IPS-NIHi11 (cell line): Measurements from ENCODE around the gene NOSTRIN.
"Not testable (repeated sequence)": the region's sequence is repeated elsewhere in the genome, so short reads cannot be mapped to it uniquely, and the experiment has no call there.

ENCODE experiments used
- DNase-seq: peaks from one replicate; pipeline ENCODE4 v3.0.0; 2012; ENCODE audit warnings: mixed read lengths, low spot score

The NOSTRIN gene

DNA sequence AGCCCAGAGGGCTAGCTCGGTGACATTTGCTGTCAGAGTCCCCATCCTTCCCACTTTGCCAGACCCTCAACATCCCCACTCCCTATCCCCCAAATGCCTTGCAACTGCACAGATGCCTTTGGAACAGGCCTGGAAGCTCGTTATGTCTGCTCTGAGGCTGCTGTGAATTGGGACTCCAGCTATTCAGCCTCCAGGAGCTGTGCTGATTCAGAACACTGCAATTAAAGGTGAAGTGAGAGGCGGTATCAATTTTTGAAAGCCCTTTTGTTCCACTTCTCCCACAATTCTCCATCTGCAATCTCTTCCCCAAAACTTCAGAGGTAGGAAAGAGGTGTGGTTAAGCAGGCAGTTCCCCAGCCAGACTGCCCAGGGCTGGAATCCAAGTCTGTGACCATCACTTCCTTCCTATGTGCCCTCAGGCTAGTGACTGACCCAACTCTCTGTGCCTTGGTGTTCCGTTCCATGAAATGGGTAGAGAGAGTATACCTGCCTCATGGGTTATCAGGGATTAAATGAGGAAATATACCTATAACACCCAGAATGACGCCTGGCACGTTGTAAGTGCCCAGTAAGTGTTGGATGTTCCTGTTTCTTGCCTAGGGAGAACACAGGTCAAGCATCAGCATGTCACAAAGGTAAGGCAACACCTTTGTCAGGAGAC is 17.5 kb downstream of the NOSTRIN start:
- DNase-seq: no peak

- no peak for DNase-seq
These were observed 19.1 kb downstream of the NOSTRIN start for GRCh38 chr2:168821577-168821976.

DNA sequence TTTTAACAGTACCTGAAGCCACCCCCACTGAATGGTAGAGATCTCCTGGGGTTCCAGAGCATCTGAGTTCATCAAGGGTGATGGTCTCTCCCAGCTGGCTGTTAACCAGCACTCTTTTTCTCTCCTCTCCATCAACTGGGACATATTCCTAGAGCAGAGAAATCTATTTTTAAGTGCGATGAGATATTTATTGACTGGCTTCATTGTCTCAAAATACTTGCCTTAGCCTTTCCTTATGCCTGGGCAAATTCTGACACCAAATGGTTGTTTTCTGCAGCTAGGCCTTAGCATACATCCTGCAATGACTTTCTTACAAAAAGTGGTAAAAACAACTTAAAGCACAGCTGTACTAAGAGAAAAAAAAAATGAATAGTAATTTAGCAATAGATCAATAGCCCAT is 19.6 kb downstream of the NOSTRIN start:
- DNase-seq: no peak

- no peak for DNase-seq
These were observed 22.7 kb downstream of the NOSTRIN start for GRCh38 chr2:168825126-168825525.

GRCh38 chr2:168830958-168831357 is 28.5 kb downstream of the NOSTRIN start:
- DNase-seq: no peak

GRCh38 chr2:168831662-168832061 is 29.2 kb downstream of the NOSTRIN start:
- DNase-seq: no peak

- no peak for DNase-seq
These were observed 33.5 kb downstream of the NOSTRIN start for GRCh38 chr2:168835969-168836368.

DNA sequence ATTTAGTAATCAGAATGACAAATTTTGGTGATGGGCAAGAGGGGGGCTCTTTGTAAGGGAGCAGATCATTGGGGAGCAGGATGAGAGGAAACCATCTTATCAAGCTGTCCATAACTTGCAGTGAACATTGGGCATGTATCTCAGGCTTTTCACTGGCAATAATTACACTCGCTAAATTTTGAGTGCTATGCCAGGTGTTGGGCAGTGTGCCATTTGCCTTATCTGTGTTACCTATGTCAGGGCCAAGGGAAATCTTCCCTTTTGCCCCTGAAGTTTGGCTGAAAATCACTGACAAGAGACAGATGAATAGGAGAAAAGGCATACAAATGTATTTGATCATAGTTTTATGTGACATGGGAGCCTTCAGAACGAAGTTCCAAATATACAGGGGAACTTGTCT is 39.0 kb downstream of the NOSTRIN start:
- DNase-seq: no peak

- no peak for DNase-seq
These were observed 40.8 kb downstream of the NOSTRIN start for GRCh38 chr2:168843253-168843652.

DNA sequence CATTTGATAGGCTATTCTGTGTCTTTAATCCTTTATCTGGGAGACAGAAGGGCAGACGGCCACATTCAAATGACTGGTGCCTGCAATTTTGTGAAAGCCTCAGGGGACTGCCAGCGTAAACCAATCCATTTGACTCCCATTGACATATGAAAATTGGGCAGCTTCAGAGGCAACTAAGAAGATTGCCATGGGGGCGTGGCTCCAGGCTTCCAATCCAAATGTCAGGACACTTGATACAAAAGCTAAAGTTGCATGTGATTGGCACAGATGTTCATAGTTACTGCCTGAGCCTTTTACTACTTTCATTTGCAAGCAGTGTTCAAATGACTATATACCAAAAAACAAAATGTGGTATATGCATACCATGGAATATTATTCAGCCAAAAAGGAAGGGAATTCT is 45.8 kb downstream of the NOSTRIN start:
- no peak for DNase-seq

DNA sequence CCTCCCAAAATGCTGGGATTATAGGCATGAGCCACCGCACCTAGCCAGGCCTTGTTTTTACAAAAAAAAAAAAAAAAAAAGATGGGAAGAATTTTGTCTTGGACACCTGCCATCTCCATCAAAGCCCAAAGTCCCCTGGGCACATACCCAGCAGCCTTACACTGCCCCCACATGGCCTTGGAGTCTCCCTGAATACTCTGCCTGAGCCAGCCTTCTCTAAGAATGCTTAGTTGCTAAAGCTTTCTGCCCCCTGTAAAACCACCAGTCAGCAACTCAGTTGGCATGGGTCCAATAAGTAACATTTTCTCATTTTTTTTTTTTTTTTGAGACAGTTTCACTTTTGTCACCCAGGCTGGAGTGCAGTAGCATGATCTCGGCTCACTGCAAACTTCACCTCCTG is 47.2 kb downstream of the NOSTRIN start:
- peak; percentile 32 for DNase-seq

DNA sequence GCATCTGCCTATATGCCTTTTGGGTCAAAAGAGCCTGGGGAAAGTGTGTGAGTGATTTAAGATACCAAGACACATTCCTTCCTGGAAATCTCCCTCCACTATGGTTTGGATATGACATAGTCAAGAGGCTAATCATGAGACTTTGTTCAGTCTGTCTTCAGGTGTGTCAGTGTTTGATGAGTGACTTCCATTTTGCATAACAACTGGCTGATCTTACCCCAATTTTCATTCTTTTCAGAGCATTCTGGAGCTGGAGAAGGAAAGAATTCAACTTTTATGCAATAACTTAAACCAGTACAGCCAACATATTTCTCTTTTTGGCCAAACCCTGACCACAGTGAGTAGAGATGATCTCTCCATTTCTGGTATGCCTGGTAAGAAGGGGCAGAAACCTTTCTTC is 48.4 kb downstream of the NOSTRIN start:
- DNase-seq: no peak

GRCh38 chr2:168851674-168852320 is 49.4 kb downstream of the NOSTRIN start:
- no peak for DNase-seq

DNA sequence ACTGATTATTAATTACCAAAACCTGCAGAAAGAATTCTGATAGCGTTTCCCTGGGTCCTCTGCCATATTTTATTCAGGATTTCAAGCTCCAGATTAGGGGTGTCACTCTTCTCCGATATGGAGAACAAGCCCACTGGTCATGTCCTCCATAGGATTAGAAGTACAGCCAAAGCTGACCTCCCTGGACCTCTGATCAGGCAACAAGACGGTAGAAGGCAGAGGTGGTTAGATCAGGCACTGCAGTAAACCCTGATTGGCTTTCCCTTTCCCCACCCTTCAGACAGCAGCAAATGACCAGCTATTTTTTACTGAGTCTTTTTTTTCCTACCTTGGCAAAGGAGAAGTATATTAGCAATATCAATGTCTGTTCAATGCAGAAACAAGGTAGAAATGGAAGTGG is 50.0 kb downstream of the NOSTRIN start:
- DNase-seq: no peak

- no peak for DNase-seq
These were observed 51.0 kb downstream of the NOSTRIN start for GRCh38 chr2:168853471-168853870.

DNA sequence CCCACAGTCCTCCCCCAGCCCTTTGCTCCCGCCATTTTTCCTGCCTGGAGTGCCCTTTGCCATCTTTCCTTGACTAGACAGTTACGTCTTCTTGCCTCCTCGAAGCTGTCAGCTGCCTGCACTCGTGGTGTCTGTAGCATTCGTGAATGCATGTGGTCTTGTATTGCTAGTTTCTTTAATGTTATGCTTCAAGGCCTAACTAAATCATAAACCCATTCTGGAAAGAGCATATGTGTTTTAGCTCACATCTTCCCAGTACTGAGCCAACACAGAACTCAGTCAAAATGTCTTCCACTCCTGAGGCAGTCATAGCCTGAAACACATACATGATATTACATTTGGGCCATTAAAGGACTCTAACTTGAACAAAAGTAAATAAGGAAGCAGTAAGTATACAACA is 52.2 kb downstream of the NOSTRIN start:
- DNase-seq: no peak

GRCh38 chr2:168855601-168856000 is 53.2 kb downstream of the NOSTRIN start:
- DNase-seq: no peak

DNA sequence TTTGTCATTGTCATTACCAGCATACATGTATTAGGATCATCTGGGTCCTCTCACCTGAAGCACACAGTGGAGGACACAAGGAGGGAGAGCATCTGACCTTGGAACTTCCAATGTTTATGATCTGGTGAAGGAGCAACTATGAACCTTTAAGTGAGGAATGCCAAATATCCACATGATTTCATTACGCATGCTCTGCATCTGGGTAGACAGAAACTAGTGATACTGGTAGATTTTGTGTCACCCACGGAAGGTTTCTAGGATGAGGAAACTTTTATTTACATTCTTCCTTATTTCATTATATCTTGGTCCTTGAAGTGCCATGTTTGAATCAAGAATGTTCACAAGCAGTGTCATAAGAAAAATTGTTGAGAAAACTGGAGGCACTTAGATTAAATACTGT is 55.7 kb downstream of the NOSTRIN start:
- DNase-seq: no peak

DNA sequence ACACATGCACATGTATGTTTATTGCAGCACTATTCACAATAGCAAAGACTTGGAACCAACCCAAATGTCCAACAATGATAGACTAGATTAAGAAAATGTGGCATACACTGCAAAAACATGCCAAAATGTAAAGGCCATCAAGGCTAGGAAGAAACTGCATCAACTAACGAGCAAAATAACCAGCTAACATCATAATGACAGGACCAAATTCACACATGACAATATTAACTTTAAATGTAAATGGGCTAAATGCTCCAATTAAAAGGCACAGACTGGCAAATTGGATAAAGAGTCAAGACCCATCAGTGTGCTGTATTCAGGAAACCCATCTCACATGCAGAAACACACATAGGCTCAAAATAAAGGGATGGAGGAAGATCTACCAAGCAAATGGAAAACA is 64.7 kb downstream of the NOSTRIN start:
- not testable (repeated sequence) for DNase-seq

DNA sequence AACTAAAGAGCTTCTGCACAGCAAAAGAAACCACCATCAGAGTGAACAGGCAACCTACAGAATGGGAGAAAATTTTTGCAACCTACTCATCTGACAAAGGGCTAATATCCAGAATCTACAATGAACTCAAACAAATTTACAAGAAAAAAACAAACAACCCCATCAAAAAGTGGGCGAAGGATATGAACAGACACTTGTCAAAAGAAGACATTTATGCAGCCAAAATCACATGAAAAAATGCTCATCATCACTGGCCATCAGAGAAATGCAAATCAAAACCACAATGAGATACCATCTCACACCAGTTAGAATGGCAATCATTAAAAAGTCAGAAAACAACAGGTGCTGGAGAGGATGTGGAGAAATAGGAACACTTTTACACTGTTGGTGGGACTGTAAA is 67.9 kb downstream of the NOSTRIN start:
- DNase-seq: not testable (repeated sequence)

DNA sequence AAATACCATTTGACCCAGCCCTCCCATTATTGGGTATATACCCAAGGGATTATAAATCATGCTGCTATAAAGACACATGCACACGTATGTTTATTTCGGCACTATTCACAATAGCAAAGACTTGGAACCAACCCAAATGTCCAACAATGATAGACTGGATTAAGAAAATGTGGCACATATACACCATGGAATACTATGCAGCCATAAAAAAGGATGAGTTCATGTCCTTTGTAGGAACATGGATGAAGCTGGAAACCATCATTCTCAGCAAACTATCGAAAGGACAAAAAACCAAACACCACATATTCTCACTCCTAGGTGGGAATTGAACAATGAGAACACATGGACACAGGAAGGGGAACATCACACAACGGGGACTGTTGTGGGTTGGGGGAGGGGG is 68.4 kb downstream of the NOSTRIN start:
- not testable (repeated sequence) for DNase-seq

GRCh38 chr2:168874368-168875054 is 72.1 kb downstream of the NOSTRIN start:
- no peak for DNase-seq

DNA sequence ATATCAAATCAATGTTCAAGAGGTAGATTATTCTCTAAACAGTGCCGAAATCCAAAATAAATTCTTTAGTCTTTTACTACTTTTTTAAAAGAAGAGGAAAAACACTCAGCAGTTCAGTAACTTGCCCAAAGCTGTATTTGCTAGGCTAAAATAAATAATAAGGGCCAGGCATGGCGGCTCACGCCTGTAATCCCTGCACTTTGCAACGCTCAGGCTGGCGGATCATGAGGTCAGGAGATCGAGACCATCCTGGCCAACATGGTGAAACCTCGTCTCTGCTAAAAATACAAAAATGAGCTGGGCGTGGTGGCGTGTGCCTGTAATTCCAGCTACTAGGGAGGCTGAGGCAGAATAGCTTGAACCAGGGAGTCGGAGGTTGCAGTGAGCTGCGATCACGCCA is 79.7 kb downstream of the NOSTRIN start:
- not testable (repeated sequence) for DNase-seq
